Gastroesophageal sphincter (tissue), 4 donors: ENCODE results near the gene ECI2. TPM values are rescaled to one million over a fixed set of nuclear protein-coding genes. Genes with fewer than 3 reads are reported as not detected.

Source experiments
- ATAC-seq: fragments of 150-250 bp; one replicate; pipeline ENCODE4 v1.9.1; 2016; ENCODE audit warnings: mild to moderate bottlenecking, moderate library complexity
- H3K27ac ChIP-seq, 4 donors: fragments of 200-600 bp; sonication (generic) in 3 of 4; 1 replicate in 3 of 4; 2 replicates in 1 of 4; pipeline ENCODE4 v1.5.1; 2016 to 2019
- H3K27me3 ChIP-seq: fragments of 200-600 bp; sonication (generic); one replicate; pipeline ENCODE4 v1.5.1; 2019
- H3K36me3 ChIP-seq, 2 donors: fragments of 200-600 bp; sonication (generic); one replicate each; pipeline ENCODE4 v1.5.1; 2019; ENCODE audit warnings: control low read depth in 1 of 2
- H3K4me1 ChIP-seq, 3 donors: fragments of 200-600 bp; sonication (generic); 1 replicate in 2 of 3; 2 replicates in 1 of 3; pipeline ENCODE4 v1.5.1; 2016 to 2019; ENCODE audit warnings: control low read depth in 2 of 3
- H3K4me3 ChIP-seq, 2 donors: fragments of 200-600 bp; sonication (generic); one replicate each; pipeline ENCODE4 v1.5.1; 2019; ENCODE audit warnings: mild to moderate bottlenecking in 1 of 2, moderate library complexity in 1 of 2
- H3K9me3 ChIP-seq, 3 donors: fragments of 200-600 bp; sonication (generic); one replicate each; pipeline ENCODE4 v1.5.1; 2017 to 2019; ENCODE audit warnings: control low read depth in 2 of 3
- CTCF ChIP-seq, 4 experiments: fragments of 200-600 bp in 2 of 4; fragments of 450-650 bp in 2 of 4; sonication (generic) in 1 of 4; IDR thresholded peaks; one replicate each; pipeline ENCODE4 v1.5.1; 2017 to 2019; ENCODE audit warnings: antibody characterized with exemption in 4 of 4, mild to moderate bottlenecking in 2 of 4, moderate library complexity in 2 of 4
- EP300 ChIP-seq: sonication (generic); formaldehyde crosslinking; IDR thresholded peaks from one replicate; pipeline ENCODE4 v1.6.1; 2017; ENCODE audit warnings: antibody characterized with exemption, mild to moderate bottlenecking
- POLR2A ChIP-seq, 2 donors: fragments of 450-650 bp; IDR thresholded peaks; one replicate each; pipeline ENCODE4 v1.6.1; 2017; ENCODE audit warnings: antibody characterized with exemption in 2 of 2, mild to moderate bottlenecking in 2 of 2, moderate library complexity in 1 of 2
- POLR2AphosphoS5 ChIP-seq: sonication (generic); formaldehyde crosslinking; IDR thresholded peaks from one replicate; pipeline ENCODE4 v1.6.1; 2017; ENCODE audit warnings: antibody characterized with exemption
- WGBS, 2 donors: methylation state at CpG; one replicate each; pipeline ENCODE4 v1.1.5; 2018; ENCODE audit warnings: low coverage in 1 of 2; 5-methylcytosine and 5-hydroxymethylcytosine counted together
- total RNA-seq, 4 donors: library from RNA; depleted of rRNA; stranded (reverse); fragments of >200 nt; gene quantifications; one replicate each; pipeline ENCODE4 v1.1.0, GENCODE V29; 2016

Gene ECI2
- total RNA-seq, 4 donors from 2014 or later: 44.0 to 87.3 (median 46.9) TPM

GRCh38 chr6:4128072-4128471 lies 7.3 kb downstream of the ECI2 start:
- no peak for ATAC-seq
- 17 to 27% methylated on average over 1 of the region's 1 CpG for WGBS, 2 donors
- Histone ChIP-seq H3K27me3 (no peaks in the 10 kb centered on the region), H3K4me3 (no peak overlapping the region), H3K4me1 (peaks cover 0 to 22% (median 6%) of the 10 kb centered on the region in 3 donors), H3K27ac (no peak overlapping the region), H3K9me3 (no peaks in the 10 kb centered on the region), H3K36me3 (peaks cover 7 to 97% of the 10 kb centered on the region in 2 donors)
- TF ChIP-seq POLR2A (IDR thresholded peaks at IDR 0.05) (no peak), EP300 (no peak), POLR2AphosphoS5 (no peak), CTCF (IDR thresholded peaks at IDR 0.05) (no peak)

- TF ChIP-seq POLR2A (IDR thresholded peaks at IDR 0.05) (no peak), POLR2AphosphoS5 (peak; percentile 65), CTCF (IDR thresholded peaks at IDR 0.05) (peak in 3 of 4 experiments; percentile 27 to 30 (median 29)), EP300 (no peak)
- Histone ChIP-seq H3K9me3 (no peaks in the 10 kb centered on the region), H3K27ac (no peak overlapping the region), H3K27me3 (no peaks in the 10 kb centered on the region), H3K4me1 (peaks cover 0 to 9% (median 6%) of the 10 kb centered on the region in 3 donors), H3K36me3 (peaks cover 7 to 99% of the 10 kb centered on the region in 2 donors), H3K4me3 (no peak overlapping the region)
- 59 to 79% methylated on average over 6 to 7 of the region's 8 CpGs for WGBS, 2 donors
- ATAC-seq: peak; percentile 86
Observed at GRCh38 chr6:4125933-4126864, 9.2 kb downstream of the ECI2 start.

GRCh38 chr6:4125500-4125899 lies 9.9 kb downstream of the ECI2 start:
- Histone ChIP-seq H3K9me3 (no peaks in the 10 kb centered on the region), H3K4me3 (no peak overlapping the region), H3K4me1 (peaks cover 0 to 9% (median 6%) of the 10 kb centered on the region in 3 donors), H3K36me3 (peaks cover 7 to 99% of the 10 kb centered on the region in 2 donors), H3K27me3 (no peaks in the 10 kb centered on the region), H3K27ac (no peak overlapping the region)
- no peak for TF ChIP-seq EP300
- no peak for TF ChIP-seq POLR2A (IDR thresholded peaks at IDR 0.05)
- no peak for TF ChIP-seq POLR2AphosphoS5
- TF ChIP-seq CTCF (IDR thresholded peaks at IDR 0.05): no peak
- 64 to 81% methylated on average over 3 to 5 of the region's 5 CpGs for WGBS, 2 donors
- no peak for ATAC-seq

GRCh38 chr6:4124351-4124750 lies 11.0 kb downstream of the ECI2 start:
- Histone ChIP-seq H3K4me1 (peaks cover 0 to 9% (median 6%) of the 10 kb centered on the region in 3 donors), H3K9me3 (no peaks in the 10 kb centered on the region), H3K27me3 (no peaks in the 10 kb centered on the region), H3K4me3 (no peak overlapping the region), H3K27ac (no peak overlapping the region), H3K36me3 (peaks cover 7 to 99% of the 10 kb centered on the region in 2 donors)
- TF ChIP-seq POLR2A (IDR thresholded peaks at IDR 0.05) (no peak), EP300 (no peak)
- no peak for ATAC-seq
- 14 to 33% methylated on average over 1 of the region's 1 CpG for WGBS, 2 donors

GRCh38 chr6:4115741-4116140 lies 19.6 kb downstream of the ECI2 start:
- no peak overlapping the region for H3K27ac ChIP-seq
- WGBS, 2 donors: 80 to 88% methylated on average over 2 to 3 of the region's 4 CpGs
- no peak for ATAC-seq
- peaks cover 0 to 12% (median 0%) of the 10 kb centered on the region in 3 donors for H3K9me3 ChIP-seq
- H3K4me1 ChIP-seq: no peaks in the 10 kb centered on the region
- no peak overlapping the region for H3K4me3 ChIP-seq
- TF ChIP-seq POLR2A (IDR thresholded peaks at IDR 0.05) (no peak), CTCF (IDR thresholded peaks at IDR 0.05) (no peak), EP300 (no peak), POLR2AphosphoS5 (no peak)
- peaks cover 0 to 67% of the 10 kb centered on the region in 2 donors for H3K36me3 ChIP-seq
- no peaks in the 10 kb centered on the region for H3K27me3 ChIP-seq
